ENCODE results near the gene DDX55.

The DDX55 gene

GRCh38 chr12:123614531-123614930 is 12.6 kb downstream of the DDX55 start:
- DNase-seq, result no peak

GRCh38 chr12:123617144-123617543 is 15.2 kb downstream of the DDX55 start:
- no peak for DNase-seq

DNA sequence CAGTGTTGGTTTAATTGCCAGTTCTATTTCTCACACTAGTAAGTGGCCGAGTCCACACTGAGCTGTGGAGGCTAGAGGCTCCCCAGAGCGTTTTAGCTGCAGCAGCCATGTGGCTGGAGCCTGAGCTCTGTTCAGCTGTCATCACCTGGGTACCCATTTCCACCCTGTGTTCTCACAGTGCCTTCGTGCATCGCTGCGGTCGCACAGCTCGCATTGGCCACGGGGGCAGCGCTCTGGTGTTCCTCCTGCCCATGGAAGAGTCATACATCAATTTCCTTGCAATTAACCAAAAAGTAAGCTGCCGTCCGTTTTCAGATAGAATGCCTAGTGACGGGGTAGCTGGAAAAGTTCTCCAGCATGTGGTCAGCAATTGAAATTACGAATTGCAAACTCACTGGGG is 15.7 kb downstream of the DDX55 start:
- no peak for DNase-seq

DNA sequence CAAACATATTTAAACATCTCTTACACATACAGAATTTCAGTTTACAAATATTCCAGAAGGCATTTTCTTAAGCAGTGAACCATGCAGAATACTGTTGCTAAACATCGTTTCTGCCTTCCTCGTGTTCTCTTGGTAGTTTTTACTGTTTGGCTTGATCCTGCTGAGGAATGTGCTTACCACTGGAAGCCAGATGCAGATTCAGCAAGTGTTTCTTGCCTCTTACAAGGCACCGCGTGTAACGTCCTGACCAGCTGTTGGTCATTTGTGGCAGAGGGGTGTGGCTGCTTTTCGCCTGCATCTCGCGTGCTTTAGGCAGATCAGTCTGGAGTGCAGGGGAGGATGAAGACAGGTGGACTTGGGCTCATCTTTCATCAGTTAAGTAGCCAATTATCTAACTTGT is 19.2 kb downstream of the DDX55 start:
- DNase-seq, result no peak

DNA sequence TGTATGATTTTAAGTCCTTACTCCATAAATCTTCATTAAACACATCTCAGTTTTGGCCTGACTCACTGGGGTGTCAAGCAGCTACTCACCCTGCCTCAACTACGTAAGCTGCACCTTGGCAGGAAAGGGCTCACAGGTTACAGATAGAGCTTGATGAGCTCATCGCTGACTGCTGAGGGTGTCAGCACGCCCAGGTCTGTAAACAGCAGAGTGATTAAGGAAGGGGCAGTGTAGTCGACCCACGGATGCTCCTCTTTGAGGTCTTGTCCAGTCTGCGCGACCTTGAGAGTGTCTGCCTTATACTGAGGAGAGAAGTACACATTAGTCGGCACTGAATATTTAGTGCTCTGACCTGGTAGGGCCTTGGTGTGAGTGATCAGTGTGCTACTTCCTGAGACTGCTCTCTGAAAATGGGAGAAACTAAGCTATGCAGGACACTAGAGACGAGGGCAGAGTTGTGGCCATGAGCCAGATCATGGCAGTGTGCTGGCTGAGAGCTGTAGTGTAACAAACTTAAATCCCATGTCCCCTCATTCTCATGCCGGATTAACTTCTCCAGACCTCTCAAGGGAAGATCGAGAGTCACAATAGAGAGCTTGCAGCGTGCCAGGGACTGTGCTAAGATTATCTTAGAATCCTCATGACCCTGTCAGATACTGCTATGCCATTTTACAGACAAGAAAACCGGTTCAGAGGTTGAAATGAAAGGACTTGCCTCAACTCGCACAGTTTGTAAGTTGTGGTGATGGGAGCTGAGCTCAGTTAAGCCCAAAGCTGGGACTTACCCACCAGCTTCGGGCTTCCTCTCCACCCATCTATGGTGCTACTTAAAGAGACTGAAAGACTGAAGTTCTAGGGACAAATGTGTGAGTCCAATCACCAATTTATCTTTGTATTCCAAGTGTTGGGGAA is 20.0 kb downstream of the DDX55 start:
- DNase-seq, result no peak

DNA sequence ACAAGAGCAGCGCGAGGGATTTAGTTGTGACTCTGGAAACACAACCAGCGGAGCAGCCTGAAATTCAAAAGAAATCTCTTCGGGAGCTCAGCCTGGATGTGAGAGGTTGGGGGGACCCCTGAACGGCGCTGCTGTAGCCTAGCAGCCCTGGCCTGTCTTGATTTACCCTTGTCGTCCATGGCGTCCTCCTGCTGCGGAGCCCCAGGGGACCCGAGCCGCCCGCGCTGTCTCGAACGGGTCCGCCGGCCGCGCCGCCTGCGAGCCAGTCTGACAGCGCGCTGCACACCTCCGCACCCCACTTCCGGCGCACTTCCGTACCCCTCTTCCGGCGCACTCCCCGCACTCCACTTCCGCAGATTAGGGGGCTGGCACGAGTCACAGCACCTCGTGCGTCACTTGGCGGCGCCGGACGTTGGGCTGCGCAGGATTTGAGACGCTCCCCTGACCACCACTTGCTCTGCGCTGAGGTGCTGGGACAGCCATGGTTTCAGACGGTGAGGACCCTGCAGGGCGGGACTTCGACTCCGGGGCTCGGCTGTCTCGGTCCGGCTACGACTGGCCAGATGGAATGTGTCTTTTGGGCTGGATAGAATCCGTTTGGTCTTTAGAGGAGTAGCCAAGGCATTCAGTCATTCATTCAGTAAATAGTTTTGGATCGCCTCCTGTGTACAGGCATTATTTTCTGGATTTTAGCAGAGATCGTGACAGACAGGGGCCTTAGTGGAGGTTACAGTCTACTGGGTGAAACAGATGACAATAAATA is 31.7 kb downstream of the DDX55 start, which contains the start of the genes EIF2B1 and GTF2H3:
EIF2B1 (minus strand) TSS at position 308 of the 763 bp plus-strand sequence; CDS start at position 179, 129 bp downstream.
GTF2H3 (plus strand) TSS at position 451 of the 763 bp plus-strand sequence; CDS start at position 482, 31 bp downstream.
- peak; percentile 94 to 95 for DNase-seq

DNA sequence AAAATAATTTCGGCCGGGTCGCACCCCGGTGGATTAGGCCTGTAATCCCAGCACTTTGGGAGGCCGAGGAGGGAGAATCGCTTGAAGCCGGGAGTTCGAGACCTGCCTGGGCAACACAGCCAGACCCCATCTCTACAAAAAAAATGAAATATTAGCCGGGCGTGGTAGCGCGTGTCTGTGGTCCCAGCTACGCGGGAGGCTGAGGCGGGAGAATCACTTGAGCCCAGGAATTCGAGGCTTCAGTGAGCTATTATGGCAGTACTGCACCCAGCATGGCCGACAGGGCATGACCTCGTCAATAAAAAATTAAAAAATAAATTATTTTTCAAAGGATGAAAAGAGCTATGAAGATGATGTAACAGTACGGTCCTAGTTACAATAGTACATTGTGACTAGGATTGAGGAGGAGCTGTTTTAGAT is 32.3 kb downstream of the DDX55 start:
- no peak for DNase-seq

DNA sequence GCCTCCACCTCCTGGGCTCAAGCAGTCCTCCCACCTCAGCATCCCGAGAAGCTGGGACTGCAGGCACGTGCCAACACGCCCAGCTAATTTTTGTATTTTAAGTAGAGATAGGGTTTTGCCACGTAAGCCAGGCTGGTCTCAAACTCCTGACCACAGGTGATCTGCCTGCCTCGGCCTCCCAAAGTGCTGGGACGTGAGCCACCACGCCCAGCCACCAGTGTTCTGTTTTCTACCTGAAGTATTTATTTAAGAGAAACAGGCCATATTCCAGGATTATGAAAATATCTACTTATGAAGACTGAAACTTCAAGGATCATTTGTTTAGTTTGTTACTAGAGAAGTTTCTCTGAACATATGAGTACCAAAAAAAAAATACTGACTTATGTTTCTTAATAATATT is 42.0 kb downstream of the DDX55 start:
- DNase-seq, result no peak

- DNase-seq, result no peak
Measured at GRCh38 chr12:123645380-123645779, 43.5 kb downstream of the DDX55 start.

- DNase-seq, result no peak
Measured at GRCh38 chr12:123645878-123646277, 44.0 kb downstream of the DDX55 start.

DNA sequence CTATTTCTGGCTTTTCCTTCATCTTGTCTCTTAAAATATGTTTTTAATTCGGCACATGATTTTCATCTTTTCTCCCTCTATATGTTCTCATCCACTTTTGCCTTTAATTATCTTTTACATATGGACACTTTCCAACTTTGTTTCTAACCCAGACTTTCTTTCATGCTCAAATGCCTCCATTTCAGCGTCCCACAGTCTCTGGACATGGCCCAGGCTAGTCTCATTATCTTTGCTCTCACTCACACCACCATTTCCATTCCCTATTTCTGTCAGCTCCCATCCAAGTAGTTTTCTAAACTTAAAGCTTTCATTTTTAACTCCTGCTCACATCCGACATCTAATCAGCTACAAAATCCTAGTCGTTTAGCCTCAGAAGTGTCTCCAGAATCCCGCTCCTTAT is 46.5 kb downstream of the DDX55 start:
- no peak for DNase-seq

DNA sequence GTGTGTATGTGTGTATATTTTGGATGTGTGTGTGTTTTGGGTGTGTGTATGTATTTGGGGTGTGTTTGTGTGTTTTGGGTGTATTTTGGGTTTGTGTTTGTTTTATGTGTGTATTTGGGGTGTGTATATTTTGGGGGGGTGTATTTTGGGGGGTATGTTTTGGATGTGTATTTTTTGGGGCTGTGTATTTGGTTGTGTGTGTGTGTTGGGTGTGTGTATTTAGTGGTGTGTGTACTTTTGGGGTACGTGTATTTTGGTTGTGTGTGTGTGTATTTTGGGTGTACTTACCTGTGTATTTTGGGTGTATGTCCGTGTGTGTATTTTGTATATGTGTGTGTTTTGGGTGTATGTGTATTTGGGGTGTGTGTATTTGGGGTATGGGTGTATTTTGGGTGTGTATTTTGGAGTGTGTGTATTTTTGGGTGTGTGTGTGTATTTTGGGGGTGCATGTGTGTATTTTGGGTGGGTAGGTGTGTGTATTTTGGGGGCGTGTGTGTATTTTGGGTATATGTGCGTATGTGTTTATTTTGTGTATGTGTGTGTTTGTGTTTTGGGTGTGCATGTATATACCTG is 52.3 kb downstream of the DDX55 start:
- no peak for DNase-seq

GRCh38 chr12:123655420-123655819 is 53.5 kb downstream of the DDX55 start:
- no peak for DNase-seq

DNA sequence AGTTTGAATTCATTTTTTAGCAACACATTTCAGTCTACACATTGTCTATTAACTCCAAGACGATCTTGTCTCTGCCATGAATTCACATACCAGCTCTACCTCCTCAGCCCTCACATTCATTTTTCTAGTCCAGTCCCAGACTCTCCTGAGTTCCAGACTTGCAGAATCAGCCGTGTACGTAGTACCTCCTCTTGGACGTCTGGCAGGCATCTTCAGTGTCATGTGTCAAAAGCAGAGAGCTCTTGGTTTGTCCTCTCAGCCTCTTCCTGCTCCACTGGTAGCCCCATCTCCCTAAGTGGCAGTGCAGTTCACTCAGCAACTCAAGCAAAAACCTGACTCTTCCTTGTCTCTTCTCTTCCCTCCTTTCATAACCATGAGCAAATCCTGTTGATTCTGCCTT is 54.5 kb downstream of the DDX55 start:
- DNase-seq, result no peak

GRCh38 chr12:123657211-123657610 is 55.3 kb downstream of the DDX55 start:
- no peak for DNase-seq

DNA sequence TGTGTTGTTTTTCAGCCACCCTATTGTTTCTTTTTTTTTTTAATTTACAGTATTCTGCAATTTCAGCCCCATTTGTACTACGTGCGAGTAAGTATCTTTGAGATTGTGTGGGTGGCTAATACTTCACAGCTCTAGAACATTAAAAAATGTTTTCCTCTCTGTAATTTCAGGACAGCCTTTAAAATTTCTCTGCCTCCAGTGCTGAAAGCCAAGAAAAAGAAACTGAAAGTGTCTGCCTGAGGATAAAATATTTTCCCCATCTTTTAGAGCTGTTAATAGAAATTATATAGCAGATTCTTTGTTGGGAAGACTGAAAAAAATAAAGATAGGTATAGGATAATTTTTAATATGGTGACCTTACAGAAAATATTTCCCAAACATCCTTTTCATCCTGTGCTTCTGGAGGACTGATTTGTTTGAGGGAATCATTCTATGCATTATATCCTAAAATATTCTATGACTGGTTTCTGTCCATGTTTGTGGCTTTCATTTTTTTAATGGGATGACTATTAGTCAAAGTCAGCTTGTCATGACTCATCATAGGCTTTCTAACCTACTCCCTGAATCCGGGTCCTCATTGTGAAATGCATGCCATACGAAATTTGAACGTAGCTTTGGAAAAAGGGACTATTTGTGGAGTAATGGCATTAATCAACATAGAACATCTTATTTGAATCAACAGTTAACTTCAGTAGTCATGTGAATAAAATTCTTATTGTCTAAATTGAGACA is 58.3 kb downstream of the DDX55 start:
- DNase-seq, result no peak

DNA sequence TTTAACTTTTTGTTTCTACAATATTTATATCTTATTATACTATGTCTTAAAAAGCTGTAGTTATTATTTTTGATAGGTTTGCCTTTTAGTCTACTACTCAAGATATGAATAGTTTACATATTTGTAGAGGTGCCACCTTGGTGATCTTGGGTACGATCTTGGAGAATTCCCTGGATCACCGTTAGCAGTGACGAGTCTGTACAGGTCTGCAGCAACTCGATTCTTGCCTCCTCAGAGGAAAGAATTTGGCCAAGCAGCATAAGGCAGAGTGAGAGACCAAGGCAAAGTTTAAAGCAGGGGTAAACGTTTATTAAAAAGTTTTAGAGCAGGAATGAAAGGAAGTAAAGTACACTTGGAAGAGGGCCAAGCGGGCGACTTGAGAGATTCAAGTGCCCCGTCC is 65.9 kb downstream of the DDX55 start:
- no peak for DNase-seq

All from activated CD4-positive, alpha-beta T cell treated with anti-CD3 and anti-CD28 coated beads for 4 hours (primary cell).